ENCODE data around the gene FRMD1.

Gene FRMD1

GRCh38 chr6:168055696-168056489 is 23.1 kb downstream of the FRMD1 start:
- no peak for DNase-seq (ENCODE audit: low read depth in 2 of 2)

- DNase-seq (ENCODE audit: low read depth in 2 of 2), result no peak
Observed at GRCh38 chr6:168054765-168055560, 24.0 kb downstream of the FRMD1 start.

GRCh38 chr6:168053957-168054471 is 25.0 kb downstream of the FRMD1 start:
- DNase-seq (ENCODE audit: low read depth in 2 of 2), result no peak

GRCh38 chr6:168053086-168053956 is 25.7 kb downstream of the FRMD1 start:
- no peak for DNase-seq (ENCODE audit: low read depth in 2 of 2)

DNA sequence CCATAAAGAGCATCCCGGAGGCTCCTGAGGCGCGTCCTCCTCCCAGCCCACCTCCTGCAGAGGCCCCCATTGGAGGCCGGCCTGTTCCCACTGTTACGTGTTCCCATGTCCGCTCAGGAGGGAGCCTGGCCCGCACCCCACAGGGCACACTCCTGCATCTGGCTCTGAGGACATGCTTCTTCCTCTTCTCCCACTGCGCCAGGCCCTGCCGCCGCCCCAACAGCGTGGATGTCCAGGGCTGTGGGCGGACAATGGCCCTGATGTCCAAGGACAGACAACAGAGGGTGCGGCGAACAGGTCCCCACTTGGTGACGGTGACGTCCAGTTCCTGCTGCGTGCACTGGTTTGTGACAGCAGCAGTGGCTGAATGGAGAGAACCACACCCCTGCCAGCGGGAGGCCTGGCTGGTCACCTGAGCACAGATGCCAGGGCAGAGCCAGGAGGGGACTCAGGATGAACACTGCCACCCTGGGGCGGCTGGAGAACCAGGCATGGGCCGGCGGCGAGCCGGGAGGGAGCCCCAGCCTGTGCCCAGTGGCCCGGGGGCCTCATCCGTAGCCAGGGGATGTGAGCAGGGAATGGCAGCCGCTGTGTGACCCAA is 26.6 kb downstream of the FRMD1 start:
- no peak for DNase-seq (ENCODE audit: low read depth in 2 of 2)

DNA sequence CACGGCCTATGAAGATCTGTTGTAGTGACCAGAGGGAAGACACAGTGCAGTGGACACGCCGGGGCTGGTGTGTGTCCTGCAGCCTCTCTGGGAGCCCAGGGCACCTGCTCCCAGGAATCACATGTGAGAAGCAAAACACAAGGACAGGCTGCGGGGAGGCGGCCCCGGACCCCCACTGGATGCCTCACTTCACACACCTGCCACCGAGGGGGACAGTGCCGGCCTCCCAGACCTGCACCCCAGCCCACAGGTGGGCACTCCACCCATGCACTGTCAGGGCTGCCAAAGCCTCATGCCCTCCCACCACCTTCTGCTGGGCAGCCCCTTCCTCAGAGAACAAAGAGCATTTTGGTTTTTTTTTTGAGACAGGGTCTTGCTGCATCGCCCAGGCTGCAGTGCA is 27.4 kb downstream of the FRMD1 start:
- DNase-seq (ENCODE audit: low read depth in 2 of 2), result no peak

DNA sequence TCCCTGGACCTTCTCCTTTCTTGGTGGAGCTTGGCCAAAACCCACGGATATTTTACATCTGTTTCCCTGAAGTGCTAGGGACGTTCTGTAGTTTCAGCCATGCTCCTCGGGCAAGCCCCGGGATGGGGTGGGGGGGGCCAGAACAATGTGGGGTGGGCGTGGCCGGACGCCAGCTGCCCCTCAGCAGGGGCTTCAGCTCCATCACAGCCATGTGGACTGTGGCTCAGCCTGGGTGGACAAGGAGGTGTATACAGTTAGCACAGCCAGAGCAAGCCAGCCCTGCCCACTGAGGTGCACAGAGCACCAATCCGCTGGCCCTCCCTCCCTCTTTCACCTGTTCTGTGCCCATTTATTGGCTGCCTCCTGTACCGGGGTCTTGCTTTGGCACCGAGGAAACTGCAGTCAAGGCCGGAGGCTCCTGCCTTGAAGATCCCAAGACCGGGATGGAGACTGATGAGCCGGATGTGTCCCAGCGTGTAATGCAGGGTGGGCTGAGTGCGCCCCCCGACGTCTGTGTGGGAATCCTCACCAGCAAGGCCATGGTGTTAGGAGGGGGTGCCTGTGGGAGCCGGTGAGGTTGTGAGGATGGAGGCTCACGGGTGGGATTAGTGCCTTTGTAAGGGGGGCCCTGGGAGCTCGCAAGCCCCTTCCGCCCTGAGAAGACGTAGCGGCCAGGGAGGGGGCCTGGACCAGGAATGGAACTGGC is 28.0 kb downstream of the FRMD1 start:
- DNase-seq (ENCODE audit: low read depth in 2 of 2), result no peak

GRCh38 chr6:168050225-168050880 is 28.7 kb downstream of the FRMD1 start:
- no peak for DNase-seq (ENCODE audit: low read depth in 2 of 2)

- no peak for DNase-seq (ENCODE audit: low read depth in 2 of 2)
Observed at GRCh38 chr6:168049706-168050224, 29.2 kb downstream of the FRMD1 start.

GRCh38 chr6:168049277-168049676 is 29.7 kb downstream of the FRMD1 start:
- no peak for DNase-seq (ENCODE audit: low read depth in 2 of 2)

GRCh38 chr6:168048724-168049025 is 30.3 kb downstream of the FRMD1 start:
- DNase-seq (ENCODE audit: low read depth in 2 of 2), result no peak

DNA sequence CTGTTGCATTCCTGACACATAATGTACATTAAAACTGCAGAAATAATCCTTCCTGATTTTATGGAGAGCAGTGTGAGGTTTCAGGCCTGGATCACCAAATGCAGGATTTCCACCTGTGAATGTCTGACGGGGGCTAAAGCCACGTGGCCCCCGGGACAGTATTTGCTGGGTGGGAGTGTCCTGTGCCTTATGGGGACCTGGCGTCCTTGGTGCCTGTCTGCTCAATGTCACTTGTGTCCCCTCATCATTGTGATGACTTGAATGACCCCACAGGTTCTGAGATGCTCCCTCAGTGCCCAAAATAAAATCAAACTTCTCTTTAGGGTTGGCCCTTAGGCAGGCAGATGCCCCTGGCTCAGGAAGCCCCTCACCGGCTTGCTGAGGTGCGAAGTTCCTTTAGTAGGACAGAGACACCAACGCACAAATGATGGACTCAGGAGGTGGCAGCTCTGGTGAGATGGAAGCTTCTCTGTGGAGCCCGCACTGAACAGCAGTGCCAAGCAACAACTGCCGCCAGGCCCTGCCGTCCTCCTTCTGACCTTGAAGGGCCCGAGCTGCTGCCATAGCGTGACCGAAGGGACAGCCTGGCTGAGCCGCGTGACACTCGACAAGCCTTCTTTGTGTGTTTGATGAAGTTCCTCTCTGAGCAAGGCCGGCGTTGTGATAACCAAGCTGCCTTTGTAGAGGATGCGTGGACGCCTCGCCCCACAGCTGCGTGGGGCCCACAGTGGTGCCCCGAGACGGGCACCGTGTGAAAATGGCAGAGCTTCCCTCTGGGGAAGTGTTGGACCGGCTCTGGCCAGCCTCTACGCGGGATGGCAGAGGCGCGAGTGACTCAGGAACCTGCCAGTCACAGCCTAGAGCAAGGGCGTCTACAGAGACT is 30.9 kb downstream of the FRMD1 start:
- DNase-seq (ENCODE audit: low read depth in 2 of 2), result no peak

DNA sequence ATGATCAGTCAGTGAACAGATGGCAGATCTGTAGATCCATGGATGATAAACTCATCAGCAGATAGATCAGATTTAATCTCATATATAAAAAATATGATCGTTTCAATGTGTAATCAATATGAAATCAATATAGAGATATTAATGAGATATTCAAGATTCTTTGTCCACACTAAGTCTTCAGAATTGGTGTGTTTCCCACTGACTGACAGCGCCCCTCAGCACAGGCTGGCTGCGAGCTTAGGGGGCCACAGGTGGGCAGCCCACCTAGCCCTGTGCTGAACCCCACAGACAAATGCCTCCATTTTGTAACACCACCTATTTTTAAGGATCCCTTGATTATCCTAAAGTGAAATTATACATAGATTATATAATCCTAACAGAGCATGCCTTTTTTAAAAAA is 32.3 kb downstream of the FRMD1 start:
- DNase-seq (ENCODE audit: low read depth in 2 of 2), result no peak

DNA sequence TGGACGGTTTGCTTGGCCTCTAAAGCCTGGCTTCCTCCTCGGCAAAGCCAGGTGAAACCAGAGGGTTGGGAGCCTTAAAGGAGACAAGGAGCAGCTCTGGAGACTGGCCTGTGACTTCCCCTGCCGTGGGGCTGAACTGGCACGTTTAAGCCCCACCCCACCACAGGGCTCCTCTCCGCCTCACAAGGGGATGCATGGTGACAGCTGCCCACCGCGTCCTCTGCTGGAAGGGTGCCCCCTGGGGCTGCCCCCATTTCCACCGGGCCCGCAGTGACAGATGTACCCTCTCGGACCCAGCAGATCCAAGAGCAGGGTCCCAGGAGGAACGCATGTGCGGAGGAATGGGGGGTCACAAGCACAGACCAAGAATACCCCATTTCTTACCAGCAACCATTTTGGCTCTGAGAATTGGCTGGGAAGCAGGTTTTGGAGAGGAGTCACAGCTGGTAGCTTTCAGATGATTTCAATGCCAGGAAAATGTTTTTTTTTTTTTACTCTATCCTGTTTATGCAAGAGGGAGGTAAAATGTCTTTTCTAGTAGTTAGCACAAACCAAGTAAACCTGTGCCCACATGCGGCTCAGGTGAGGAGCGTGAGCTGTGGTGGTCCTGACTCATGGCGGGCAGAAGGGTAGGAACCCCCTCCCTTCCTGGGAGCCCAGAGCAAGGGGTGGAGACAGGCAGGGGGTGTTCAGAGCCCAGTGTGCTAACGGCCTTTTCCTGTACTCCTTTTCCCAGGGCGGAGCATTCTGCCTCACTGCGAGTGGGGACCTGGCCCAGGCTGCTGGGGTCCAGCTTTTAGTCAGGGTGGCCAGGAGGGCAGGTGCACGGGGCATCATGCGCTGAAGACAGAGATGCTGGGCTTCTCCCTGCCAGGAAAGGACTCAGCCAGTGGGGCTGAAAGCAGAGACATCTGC is 33.0 kb downstream of the FRMD1 start:
- no peak for DNase-seq (ENCODE audit: low read depth in 2 of 2)

DNA sequence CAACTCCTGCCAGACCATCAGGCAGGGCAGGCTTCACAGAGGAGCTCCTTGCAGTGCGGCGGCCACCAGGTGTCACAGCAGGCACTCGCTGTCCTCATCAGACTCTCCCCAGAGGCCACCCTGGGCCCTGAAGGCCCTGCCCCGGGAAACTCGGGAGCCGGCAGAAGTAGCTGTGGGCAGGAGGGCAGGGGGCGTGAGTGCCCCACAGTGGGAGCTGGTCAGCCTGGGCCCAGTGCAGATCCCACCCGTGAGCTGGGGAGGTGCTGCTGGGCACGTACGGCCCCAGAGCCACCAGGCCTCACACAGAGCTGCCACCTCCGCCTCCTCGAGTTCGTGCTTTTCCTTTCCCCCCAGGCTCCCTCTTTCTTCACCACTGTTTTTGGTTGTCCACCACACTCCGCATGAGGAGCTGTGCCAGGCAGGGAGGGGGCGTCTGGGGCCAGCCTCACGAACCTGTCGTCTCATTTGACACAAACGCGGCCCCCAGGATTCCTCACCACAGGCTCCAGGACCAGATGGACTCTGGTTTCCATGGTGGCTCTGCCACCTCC is 33.8 kb downstream of the FRMD1 start:
- no peak for DNase-seq (ENCODE audit: low read depth in 2 of 2)

GRCh38 chr6:168044521-168045130 is 34.4 kb downstream of the FRMD1 start:
- no peak for DNase-seq (ENCODE audit: low read depth in 2 of 2)

GRCh38 chr6:168043848-168044415 is 35.1 kb downstream of the FRMD1 start:
- no peak for DNase-seq (ENCODE audit: low read depth in 2 of 2)
